Testis (tissue), 3 donors: ENCODE data around the gene NMT1. TPM values are rescaled to one million over a fixed set of nuclear protein-coding genes. Genes with fewer than 3 reads are reported as not detected.

Source experiments
- DNase-seq: peaks from one replicate; pipeline ENCODE4 v3.0.0-alpha.2; 2019
- H3K27ac ChIP-seq, 2 donors: fragments of 200-600 bp; sonication (generic); one replicate each; pipeline ENCODE4 v1.5.1; 2019
- H3K27me3 ChIP-seq: fragments of 200-600 bp; sonication (generic); one replicate; pipeline ENCODE4 v1.5.1; 2019
- H3K36me3 ChIP-seq: fragments of 200-600 bp; sonication (generic); one replicate; pipeline ENCODE4 v1.5.1; 2017; ENCODE audit warnings: low read depth; ENCODE audit errors: missing control alignments
- H3K4me1 ChIP-seq: fragments of 200-600 bp; sonication (generic); one replicate; pipeline ENCODE4 v1.5.1; 2019
- H3K4me3 ChIP-seq, 2 donors: fragments of 200-600 bp; sonication (generic); one replicate each; pipeline ENCODE4 v1.5.1; 2017 to 2019
- H3K9me3 ChIP-seq: fragments of 200-600 bp; sonication (generic); one replicate; pipeline ENCODE4 v1.5.1; 2017
- CTCF ChIP-seq, 3 experiments: fragments of 450-650 bp in 2 of 3; fragments of 200-600 bp in 1 of 3; sonication (generic) in 1 of 3; IDR thresholded peaks; one replicate each; pipeline ENCODE4 v1.5.1; 2016 to 2019; ENCODE audit warnings: antibody characterized with exemption in 3 of 3, mild to moderate bottlenecking in 2 of 3, moderate library complexity in 1 of 3
- POLR2A ChIP-seq: fragments of 450-650 bp; IDR thresholded peaks from one replicate; pipeline ENCODE4 v1.6.1; 2017; ENCODE audit warnings: antibody characterized with exemption, mild to moderate bottlenecking, moderate library complexity
- WGBS, 2 donors: methylation state at CpG; one replicate each; pipeline ENCODE4 v1.1.5; 2018; 5-methylcytosine and 5-hydroxymethylcytosine counted together
- intact Hi-C: fragments of 100-400 bp; cut with DNase I; formaldehyde crosslinking; loops from one replicate; pipeline ENCODE4 v1.15.1; 2023; ENCODE audit warnings: low total_unique reads
- polyA plus RNA-seq: library from polyadenylated mRNA; stranded (reverse); fragments of 350-450 nt; fragmentation: Illumina TruSeq; extraction: RNeasy Lipid Tissue Mini Kit (QIAGEN cat#74804); gene quantifications from one replicate; pipeline ENCODE4 v1.2.3, GENCODE V29; 2014; ENCODE audit warnings: low read depth, low replicate concordance; ENCODE audit not compliant: insufficient read depth
- total RNA-seq, 2 donors: library from RNA; depleted of rRNA; stranded (reverse); fragments of >200 nt; gene quantifications; one replicate each; pipeline ENCODE4 v1.2.3, GENCODE V29; 2016

The NMT1 gene
- total and polyA plus RNA-seq, 3 donors from 2014 or later, result 76.1 to 143 (median 79.0) TPM

- H3K4me1 ChIP-seq, result peaks cover 31% of the 10 kb centered on the region
- no peak for DNase-seq
Measured at GRCh38 chr17:45016823-45017222, 44.3 kb upstream of the NMT1 start.

DNA sequence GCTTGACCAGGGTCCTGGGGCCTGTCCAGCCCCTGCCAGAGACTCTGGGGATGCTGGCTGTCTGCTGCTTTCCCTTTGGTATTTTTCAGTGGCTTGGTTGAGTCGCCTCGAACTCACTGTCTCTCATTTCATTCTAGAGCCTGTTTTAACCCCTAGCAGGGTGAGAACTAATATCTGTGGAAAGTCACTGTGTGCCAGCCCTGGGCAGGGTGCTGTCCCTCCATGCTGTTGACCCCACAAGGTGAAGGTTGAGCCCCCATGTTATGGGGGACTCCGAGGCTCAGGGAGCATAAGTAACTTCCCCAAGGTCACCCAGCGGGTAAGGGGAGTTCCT, 42.6 kb upstream of the NMT1 start:
- intact Hi-C loops, result loop anchor here (10.0 kb wide), 1 partner anchor 244 kb away; no protein-coding TSS in a partner anchor
- H3K27me3 ChIP-seq, result no peaks in the 10 kb centered on the region
- peak overlapping the region; percentile 43 to 56 for H3K4me3 ChIP-seq
- H3K27ac ChIP-seq, result no peak overlapping the region
- TF ChIP-seq POLR2A (no peak), CTCF (IDR thresholded peaks at IDR 0.05) (no peak)
- no peaks in the 10 kb centered on the region for H3K9me3 ChIP-seq
- no peak for DNase-seq
- 5 to 21% methylated on average over 2 to 4 of the region's 4 CpGs for WGBS, 2 donors
- H3K4me1 ChIP-seq, result peaks cover 34% of the 10 kb centered on the region
- H3K36me3 ChIP-seq, result no peaks in the 10 kb centered on the region

More at GRCh38 chr17:45016823-45017222, 44.3 kb upstream of the NMT1 start:
- TF ChIP-seq CTCF (IDR thresholded peaks at IDR 0.05), result no peak
- TF ChIP-seq POLR2A, result no peak
- Histone ChIP-seq H3K27ac (no peak overlapping the region), H3K4me3 (no peak overlapping the region), H3K36me3 (no peaks in the 10 kb centered on the region), H3K27me3 (no peaks in the 10 kb centered on the region), H3K9me3 (no peaks in the 10 kb centered on the region)
- intact Hi-C loops, result loop anchor here (10.0 kb wide), 1 partner anchor 242 kb away; no protein-coding TSS in a partner anchor
- 80 to 83% methylated on average over 5 of the region's 5 CpGs for WGBS, 2 donors

GRCh38 chr17:45018848-45019711, 42.0 kb upstream of the NMT1 start:
- Histone ChIP-seq H3K4me3 (peak overlapping the region; percentile 43 to 56), H3K36me3 (no peaks in the 10 kb centered on the region), H3K27ac (no peak overlapping the region), H3K9me3 (no peaks in the 10 kb centered on the region), H3K4me1 (peaks cover 34% of the 10 kb centered on the region), H3K27me3 (no peaks in the 10 kb centered on the region)
- 3 to 4% methylated on average over 9 to 75 of the region's 82 CpGs for WGBS, 2 donors
- DNase-seq, result peak; percentile 35
- intact Hi-C loops, result loop anchor here (10.0 kb wide), 1 partner anchor 244 kb away; no protein-coding TSS in a partner anchor
- TF ChIP-seq POLR2A (no peak), CTCF (IDR thresholded peaks at IDR 0.05) (peak; percentile 13 to 44 (median 34))

- no peak overlapping the region for H3K27ac ChIP-seq
- H3K27me3 ChIP-seq, result no peaks in the 10 kb centered on the region
- peaks cover 34% of the 10 kb centered on the region for H3K4me1 ChIP-seq
- TF ChIP-seq CTCF (IDR thresholded peaks at IDR 0.05) (no peak), POLR2A (no peak)
- peak; percentile 48 for DNase-seq
- intact Hi-C loops, result loop anchor here (5.0 kb wide), 1 partner anchor 98 kb away; no protein-coding TSS in a partner anchor
- WGBS, 2 donors, result 52 to 54% methylated on average over 10 to 17 of the region's 17 CpGs
- H3K4me3 ChIP-seq, result no peak overlapping the region
- no peaks in the 10 kb centered on the region for H3K9me3 ChIP-seq
- H3K36me3 ChIP-seq, result no peaks in the 10 kb centered on the region
Measured at GRCh38 chr17:45020354-45021138, 40.6 kb upstream of the NMT1 start.
